NCI-H187 (cell line): Measurements from ENCODE around the gene PPT1.
"Not testable (repeated sequence)": the region's sequence is repeated elsewhere in the genome, so short reads cannot be mapped to it uniquely, and the experiment has no call there.

Experiments used
- DNase-seq, 2 experiments: peaks; one replicate each; lab custom pipeline; 2025; lab: John Stamatoyannopoulos, UW

Gene PPT1

GRCh38 chr1:40092706-40093639 lies 4.1 kb downstream of the PPT1 start:
- DNase-seq, result no peak

- no peak for DNase-seq
Observed at GRCh38 chr1:40092241-40092640, 4.8 kb downstream of the PPT1 start.

- DNase-seq, result no peak
Observed at GRCh38 chr1:40090652-40091355, 6.2 kb downstream of the PPT1 start.

- DNase-seq, result not testable (repeated sequence)
Observed at GRCh38 chr1:40084750-40085149, 12.3 kb downstream of the PPT1 start.

GRCh38 chr1:40081871-40082270 lies 15.2 kb downstream of the PPT1 start:
- no peak for DNase-seq

GRCh38 chr1:40079774-40080400 lies 17.2 kb downstream of the PPT1 start:
- no peak for DNase-seq

- DNase-seq, result peak in 1 of 2 experiments; percentile 17
Observed at GRCh38 chr1:40078512-40079333, 18.3 kb downstream of the PPT1 start.

- DNase-seq, result no peak
Observed at GRCh38 chr1:40076895-40077312, 20.1 kb downstream of the PPT1 start.

GRCh38 chr1:40075266-40075665 lies 21.8 kb downstream of the PPT1 start:
- no peak for DNase-seq

- no peak for DNase-seq
Observed at GRCh38 chr1:40073062-40073461, 24.0 kb downstream of the PPT1 start.

- DNase-seq, result no peak
Observed at GRCh38 chr1:40072142-40072541, 24.9 kb downstream of the PPT1 start.

- DNase-seq, result no peak
Observed at GRCh38 chr1:40067851-40068250, 29.2 kb downstream of the PPT1 start.

- DNase-seq, result no peak
Observed at GRCh38 chr1:40067023-40067422, 30.0 kb downstream of the PPT1 start.

GRCh38 chr1:40064797-40065499 lies 32.1 kb downstream of the PPT1 start:
- DNase-seq, result no peak

- DNase-seq, result no peak
Observed at GRCh38 chr1:40059960-40060750, 36.9 kb downstream of the PPT1 start.

GRCh38 chr1:40059338-40059959 lies 37.6 kb downstream of the PPT1 start:
- no peak for DNase-seq

GRCh38 chr1:40058453-40059337 lies 38.4 kb downstream of the PPT1 start:
- no peak for DNase-seq

GRCh38 chr1:40058097-40058452 lies 39.0 kb downstream of the PPT1 start:
- DNase-seq, result no peak
